Measurements from ENCODE around the gene LRBA. TPM values are rescaled to one million over a fixed set of nuclear protein-coding genes. Genes with fewer than 3 reads are reported as not detected.

LRBA gene
- total and polyA plus RNA-seq, 2 donors = 11.6 to 92.0 TPM

DNA sequence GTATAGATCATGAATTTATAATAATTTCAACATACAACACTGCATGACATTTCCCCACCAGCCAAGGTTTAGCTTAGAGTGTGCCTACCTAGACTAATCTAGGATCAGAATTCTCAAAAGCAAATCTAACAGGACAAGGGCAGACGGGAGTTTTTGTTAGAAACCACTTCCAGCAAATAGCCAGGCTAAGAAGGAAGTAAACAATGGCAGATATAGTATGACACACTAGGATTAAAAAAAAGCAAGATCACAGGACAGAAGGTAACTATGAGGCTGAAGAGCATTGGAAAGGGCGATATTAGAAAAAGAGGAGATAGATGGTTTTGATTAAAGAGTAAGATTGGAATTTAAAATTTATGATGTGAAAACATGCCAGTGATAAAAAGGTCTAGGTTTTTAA is 124.8 kb downstream of the LRBA start:
- Histone ChIP-seq H3K4me3 (ENCODE audit: low read depth, low read length) (no peak overlapping the region), H3K27ac (ENCODE audit: low read depth) (no peak overlapping the region), H3K36me3 (ENCODE audit: insufficient read depth) (no peaks in the 10 kb centered on the region), H3K4me1 (ENCODE audit: insufficient read depth) (no peaks in the 10 kb centered on the region)
- DNase-seq (ENCODE audit: extremely low spot score) = no peak
- 79% methylated on average over 2 of the region's 2 CpGs for WGBS

DNA sequence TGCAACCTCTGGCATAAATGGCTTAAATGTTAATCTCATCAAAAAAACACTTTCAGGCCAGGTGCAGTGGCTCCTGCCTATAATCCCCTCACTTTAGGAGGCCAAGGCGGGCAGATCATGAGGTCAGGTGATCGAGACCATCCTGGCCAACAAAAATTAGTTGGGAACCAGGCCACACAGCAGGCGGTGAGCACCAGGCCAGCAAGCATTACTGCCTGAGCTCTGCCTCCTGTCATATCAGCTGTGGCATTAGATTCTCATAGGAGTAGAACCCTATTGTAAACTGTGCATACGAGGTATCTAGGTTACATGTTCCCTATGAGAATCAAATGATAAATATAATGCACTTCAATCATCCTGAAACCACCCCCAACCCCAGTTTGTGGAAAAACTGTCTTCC is 125.8 kb downstream of the LRBA start:
- whole genome bisulfite sequencing = 97% methylated on average over 4 of the region's 4 CpGs
- no peaks in the 10 kb centered on the region for H3K4me1 ChIP-seq (ENCODE audit: insufficient read depth)
- no peaks in the 10 kb centered on the region for H3K36me3 ChIP-seq (ENCODE audit: insufficient read depth)
- H3K27ac ChIP-seq (ENCODE audit: low read depth) = no peak overlapping the region
- no peak for DNase-seq (ENCODE audit: extremely low spot score)
- H3K4me3 ChIP-seq (ENCODE audit: low read depth, low read length) = no peak overlapping the region

DNA sequence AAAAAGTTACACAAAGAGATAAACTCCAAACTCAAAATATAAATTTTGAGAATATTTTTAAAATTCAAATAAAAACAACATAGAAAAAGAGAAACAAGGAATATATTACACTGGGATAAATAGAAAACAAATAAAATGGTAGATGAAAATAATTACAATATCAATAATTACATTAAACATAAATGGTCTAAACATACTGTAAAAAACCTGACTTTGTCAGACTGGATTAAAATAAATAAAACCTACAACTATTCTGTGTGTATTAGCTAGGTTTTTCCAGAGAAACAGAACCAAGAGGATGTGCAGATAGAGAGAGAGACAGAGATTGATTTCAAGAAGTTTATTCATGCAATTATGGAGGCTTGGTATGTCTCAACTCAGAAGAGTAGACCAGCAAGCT is 126.5 kb downstream of the LRBA start:
- no peaks in the 10 kb centered on the region for H3K36me3 ChIP-seq (ENCODE audit: insufficient read depth)
- no peak for DNase-seq (ENCODE audit: extremely low spot score)
- no peak overlapping the region for H3K4me3 ChIP-seq (ENCODE audit: low read depth, low read length)
- H3K4me1 ChIP-seq (ENCODE audit: insufficient read depth) = no peaks in the 10 kb centered on the region
- H3K27ac ChIP-seq (ENCODE audit: low read depth) = no peak overlapping the region

DNA sequence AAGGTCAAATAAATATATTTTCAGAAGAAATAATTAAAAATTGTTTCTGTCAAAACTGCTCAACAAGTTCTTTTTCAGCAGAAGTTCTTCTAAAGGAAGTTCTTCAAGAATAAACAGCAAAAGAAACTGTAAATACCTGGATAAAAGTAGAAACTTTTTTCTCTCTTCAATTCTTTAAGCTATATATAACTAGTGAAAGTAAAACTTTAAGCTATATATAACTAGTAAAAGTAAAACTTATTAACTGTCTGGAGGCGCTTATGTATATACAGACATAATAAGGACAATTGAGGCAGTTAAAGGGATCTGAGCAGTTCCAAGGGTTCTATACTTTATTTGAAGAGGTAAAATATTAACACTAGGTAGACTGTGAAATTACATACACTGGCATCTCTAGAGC is 126.9 kb downstream of the LRBA start:
- 53% methylated on average over 1 of the region's 1 CpG for WGBS
- Histone ChIP-seq H3K4me1 (ENCODE audit: insufficient read depth) (no peaks in the 10 kb centered on the region), H3K4me3 (ENCODE audit: low read depth, low read length) (no peak overlapping the region), H3K36me3 (ENCODE audit: insufficient read depth) (no peaks in the 10 kb centered on the region), H3K27ac (ENCODE audit: low read depth) (no peak overlapping the region)
- DNase-seq (ENCODE audit: extremely low spot score) = no peak

GRCh38 chr4:150886597-150886996 is 128.5 kb downstream of the LRBA start:
- Histone ChIP-seq H3K4me3 (ENCODE audit: low read depth, low read length) (no peak overlapping the region), H3K36me3 (ENCODE audit: insufficient read depth) (no peaks in the 10 kb centered on the region), H3K27ac (ENCODE audit: low read depth) (no peak overlapping the region), H3K4me1 (ENCODE audit: insufficient read depth) (no peaks in the 10 kb centered on the region)
- 93% methylated on average over 1 of the region's 1 CpG for WGBS
- DNase-seq (ENCODE audit: extremely low spot score) = no peak

DNA sequence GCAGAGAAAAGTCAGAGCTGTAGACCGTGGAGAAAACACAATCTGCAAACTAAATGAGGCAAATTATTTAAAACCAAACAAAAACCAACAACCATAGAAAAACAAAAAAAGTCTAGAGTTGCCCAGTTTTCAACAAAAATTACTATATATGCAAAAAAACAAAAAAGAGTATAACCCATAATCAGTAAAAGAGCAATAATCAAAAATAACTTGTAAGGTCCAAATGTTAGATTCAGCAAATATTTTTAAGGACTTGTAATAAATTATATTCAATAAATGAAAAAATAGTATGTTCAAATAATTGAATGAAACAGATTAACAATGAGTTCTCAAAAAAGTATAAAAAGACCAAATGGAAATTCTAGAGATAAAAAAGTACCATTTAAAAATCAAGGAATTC is 130.5 kb downstream of the LRBA start:
- no peaks in the 10 kb centered on the region for H3K4me1 ChIP-seq (ENCODE audit: insufficient read depth)
- no peak overlapping the region for H3K27ac ChIP-seq (ENCODE audit: low read depth)
- no peaks in the 10 kb centered on the region for H3K36me3 ChIP-seq (ENCODE audit: insufficient read depth)
- no peak overlapping the region for H3K4me3 ChIP-seq (ENCODE audit: low read depth, low read length)
- WGBS = 95% methylated on average over 1 of the region's 1 CpG
- DNase-seq (ENCODE audit: extremely low spot score) = no peak

- no peak for DNase-seq (ENCODE audit: extremely low spot score)
- WGBS = 98% methylated on average over 1 of the region's 1 CpG
- Histone ChIP-seq H3K27ac (ENCODE audit: low read depth) (no peak overlapping the region), H3K36me3 (ENCODE audit: insufficient read depth) (no peaks in the 10 kb centered on the region), H3K4me3 (ENCODE audit: low read depth, low read length) (no peak overlapping the region), H3K4me1 (ENCODE audit: insufficient read depth) (no peaks in the 10 kb centered on the region)
Observed at GRCh38 chr4:150875367-150875766, 139.7 kb downstream of the LRBA start.

DNA sequence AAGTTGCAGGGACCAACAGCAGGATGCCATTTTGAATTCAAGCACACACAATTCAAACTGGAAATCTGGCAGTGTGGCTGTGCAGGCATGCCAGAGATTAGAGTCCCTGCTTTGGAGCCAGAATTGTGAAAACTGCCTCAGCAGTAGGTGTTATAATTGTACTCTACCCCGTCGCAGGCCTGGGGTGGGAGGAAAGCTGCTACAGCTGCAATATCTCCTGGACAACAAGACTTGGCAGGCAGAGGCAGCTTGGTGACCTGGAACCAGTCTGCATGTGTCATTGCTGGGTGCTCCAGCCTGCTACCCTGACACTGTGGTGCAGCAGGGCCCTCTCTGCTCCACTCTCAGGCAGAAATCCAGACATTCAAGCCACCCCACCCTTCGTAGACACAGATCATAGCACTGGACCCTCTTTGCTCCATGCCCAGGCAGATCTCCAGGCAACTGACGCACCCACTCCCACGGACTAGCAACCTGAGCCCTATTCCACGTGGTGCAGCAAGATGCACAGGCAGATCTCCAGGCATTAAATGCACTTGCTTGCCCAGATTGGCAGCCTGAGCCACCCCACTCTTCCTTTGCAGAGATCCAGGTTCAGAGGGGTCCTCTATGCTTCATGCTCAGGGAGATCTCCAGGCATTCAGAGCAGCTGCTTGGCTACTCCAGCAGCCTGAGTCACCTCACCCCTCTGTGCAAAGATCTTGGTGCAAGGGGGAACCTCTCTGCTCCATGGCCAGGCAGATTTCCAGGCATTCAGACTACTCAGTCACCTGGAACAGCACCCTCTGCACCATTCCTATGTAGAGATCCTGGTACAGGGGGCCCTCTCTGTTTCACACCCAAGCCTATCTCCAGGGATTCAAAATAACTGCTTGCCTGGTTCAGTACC is 140.5 kb downstream of the LRBA start:
- Histone ChIP-seq H3K4me1 (ENCODE audit: insufficient read depth) (no peaks in the 10 kb centered on the region), H3K36me3 (ENCODE audit: insufficient read depth) (no peaks in the 10 kb centered on the region), H3K4me3 (ENCODE audit: low read depth, low read length) (no peak overlapping the region), H3K27ac (ENCODE audit: low read depth) (no peak overlapping the region)
- WGBS = 52% methylated on average over 6 of the region's 6 CpGs
- DNase-seq (ENCODE audit: extremely low spot score) = no peak

DNA sequence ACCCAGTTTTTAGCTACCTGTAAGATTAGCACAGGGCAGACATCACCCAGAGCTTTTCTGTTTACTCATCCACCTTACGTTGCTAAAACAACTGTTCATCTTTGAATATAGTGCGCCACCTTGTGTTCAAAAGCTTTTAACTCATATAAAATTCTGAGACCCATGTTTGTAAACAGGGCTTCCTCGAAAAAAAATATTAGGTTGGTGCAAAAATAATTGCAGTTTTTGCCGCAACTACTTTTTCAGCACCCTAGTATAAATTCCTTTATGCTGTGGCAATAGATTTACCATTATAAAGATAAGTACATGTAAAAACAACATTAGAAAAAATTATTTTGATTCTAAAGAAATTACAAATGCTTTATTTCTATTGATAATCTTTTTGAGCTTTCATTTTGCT is 147.9 kb downstream of the LRBA start:
- WGBS = 13% methylated on average over 4 of the region's 4 CpGs
- DNase-seq (ENCODE audit: extremely low spot score) = peak; percentile 83
- Histone ChIP-seq H3K36me3 (ENCODE audit: insufficient read depth) (peaks cover 2% of the 10 kb centered on the region), H3K4me3 (ENCODE audit: low read depth, low read length) (no peak overlapping the region), H3K4me1 (ENCODE audit: insufficient read depth) (no peaks in the 10 kb centered on the region), H3K27ac (ENCODE audit: low read depth) (no peak overlapping the region)

- WGBS = 91% methylated on average over 7 of the region's 7 CpGs
- no peaks in the 10 kb centered on the region for H3K4me1 ChIP-seq (ENCODE audit: insufficient read depth)
- no peak overlapping the region for H3K4me3 ChIP-seq (ENCODE audit: low read depth, low read length)
- H3K27ac ChIP-seq (ENCODE audit: low read depth) = no peak overlapping the region
- H3K36me3 ChIP-seq (ENCODE audit: insufficient read depth) = peaks cover 2% of the 10 kb centered on the region
- no peak for DNase-seq (ENCODE audit: extremely low spot score)
Observed at GRCh38 chr4:150863456-150863855, 151.6 kb downstream of the LRBA start.

DNA sequence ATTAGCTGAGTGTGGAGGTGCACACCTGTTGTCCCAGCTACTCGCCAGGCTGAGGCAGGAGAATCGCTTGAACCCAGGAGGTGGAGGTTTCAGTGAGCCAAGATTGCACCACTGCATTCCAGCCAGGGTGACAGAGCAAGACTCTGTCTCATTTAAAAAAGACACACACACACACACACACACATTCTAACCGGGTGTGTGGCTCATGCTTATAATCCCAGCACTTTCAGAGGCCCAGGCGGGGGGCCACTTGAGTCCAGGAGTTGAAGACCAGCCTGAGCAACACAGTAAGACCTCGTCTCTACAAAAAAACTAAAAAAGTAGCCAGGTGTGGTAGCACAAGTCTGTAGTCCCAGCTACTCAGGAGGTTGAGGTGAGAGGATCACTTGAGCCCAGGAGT is 152.3 kb downstream of the LRBA start:
- DNase-seq (ENCODE audit: extremely low spot score) = no peak
- peaks cover 2% of the 10 kb centered on the region for H3K36me3 ChIP-seq (ENCODE audit: insufficient read depth)
- WGBS = 92% methylated on average over 5 of the region's 5 CpGs
- no peak overlapping the region for H3K4me3 ChIP-seq (ENCODE audit: low read depth, low read length)
- no peak overlapping the region for H3K27ac ChIP-seq (ENCODE audit: low read depth)
- H3K4me1 ChIP-seq (ENCODE audit: insufficient read depth) = no peaks in the 10 kb centered on the region

GRCh38 chr4:150859453-150859852 is 155.6 kb downstream of the LRBA start:
- Histone ChIP-seq H3K4me3 (ENCODE audit: low read depth, low read length) (no peak overlapping the region), H3K36me3 (ENCODE audit: insufficient read depth) (no peaks in the 10 kb centered on the region), H3K4me1 (ENCODE audit: insufficient read depth) (no peaks in the 10 kb centered on the region), H3K27ac (ENCODE audit: low read depth) (no peak overlapping the region)
- 36% methylated on average over 1 of the region's 1 CpG for WGBS
- no peak for DNase-seq (ENCODE audit: extremely low spot score)

GRCh38 chr4:150855981-150856510 is 159.0 kb downstream of the LRBA start:
- H3K4me3 ChIP-seq (ENCODE audit: low read depth, low read length) = no peak overlapping the region
- no peak overlapping the region for H3K27ac ChIP-seq (ENCODE audit: low read depth)
- H3K36me3 ChIP-seq (ENCODE audit: insufficient read depth) = peaks cover 2% of the 10 kb centered on the region
- WGBS = 95% methylated on average over 1 of the region's 1 CpG
- H3K4me1 ChIP-seq (ENCODE audit: insufficient read depth) = no peaks in the 10 kb centered on the region
- no peak for DNase-seq (ENCODE audit: extremely low spot score)

- no peak overlapping the region for H3K27ac ChIP-seq (ENCODE audit: low read depth)
- no peak for DNase-seq (ENCODE audit: extremely low spot score)
- no peak overlapping the region for H3K4me3 ChIP-seq (ENCODE audit: low read depth, low read length)
- no peaks in the 10 kb centered on the region for H3K4me1 ChIP-seq (ENCODE audit: insufficient read depth)
- 92% methylated on average over 4 of the region's 4 CpGs for WGBS
- H3K36me3 ChIP-seq (ENCODE audit: insufficient read depth) = peaks cover 2% of the 10 kb centered on the region
Observed at GRCh38 chr4:150854600-150854999, 160.5 kb downstream of the LRBA start.

Measured in urinary bladder (tissue), 4 donors.